GM23338 (cell line): ENCODE data around the gene CBLC. TPM values are rescaled to one million over a fixed set of nuclear protein-coding genes. Genes with fewer than 3 reads are reported as not detected.

Experiments
- CREB1 ChIP-seq: fragments of 250-450 bp; sonication (Bioruptor Pico); IDR thresholded peaks from 2 replicates; pipeline ENCODE4 v1.5.0; 2020; ENCODE audit warnings: low read depth, mild to moderate bottlenecking, moderate library complexity
- EZH2 ChIP-seq: fragments of 200-600 bp; sonication (generic); IDR thresholded peaks from one replicate; pipeline ENCODE4 v1.8.0; 2017; ENCODE audit warnings: antibody characterized with exemption, mild to moderate bottlenecking, low read depth; ENCODE audit not compliant: unreplicated experiment
- EZH2phosphoT487 ChIP-seq: fragments of 200-600 bp; sonication (generic); IDR thresholded peaks from one replicate; pipeline ENCODE4 v1.8.1; 2018; ENCODE audit warnings: antibody characterized with exemption; ENCODE audit not compliant: unreplicated experiment
- POLR2AphosphoS5 ChIP-seq: IDR thresholded peaks from 2 replicates; pipeline ENCODE4 v1.6.1; 2016; ENCODE audit warnings: antibody characterized with exemption, low read depth
- STAT1 ChIP-seq: IDR thresholded peaks from one replicate; pipeline ENCODE4 v1.6.1; 2016; ENCODE audit warnings: antibody characterized with exemption; ENCODE audit not compliant: unreplicated experiment
- ZNF462 ChIP-seq: fragments of 250-450 bp; sonication (Bioruptor Pico); IDR thresholded peaks from 2 replicates; pipeline ENCODE4 v1.5.0; 2020; ENCODE audit warnings: mild to moderate bottlenecking, moderate library complexity
- polyA plus RNA-seq: library from polyadenylated mRNA; unstranded; fragments of >200 nt; fragmentation: Nextera tagmentation; extraction: Ambion mirVana; gene quantifications from 2 replicates; pipeline ENCODE4 v1.2.1, GENCODE V29; 2016
- total RNA-seq: library from RNA; depleted of rRNA; stranded (reverse); fragments of >200 nt; shearing (Covaris generic); gene quantifications from 2 replicates; pipeline ENCODE4 v1.2.3, GENCODE V29; 2014
- TF ChIP-seq, protein P1 (sequence below): IDR thresholded peaks from one replicate; pipeline ENCODE4 v1.6.1; 2018; ENCODE audit warnings: antibody characterized with exemption; ENCODE audit not compliant: unreplicated experiment

Gene CBLC
- total and polyA plus RNA-seq, 2 experiments from 2014 or later = 14.5 to 29.3 TPM

- TF ChIP-seq, protein P1, sequence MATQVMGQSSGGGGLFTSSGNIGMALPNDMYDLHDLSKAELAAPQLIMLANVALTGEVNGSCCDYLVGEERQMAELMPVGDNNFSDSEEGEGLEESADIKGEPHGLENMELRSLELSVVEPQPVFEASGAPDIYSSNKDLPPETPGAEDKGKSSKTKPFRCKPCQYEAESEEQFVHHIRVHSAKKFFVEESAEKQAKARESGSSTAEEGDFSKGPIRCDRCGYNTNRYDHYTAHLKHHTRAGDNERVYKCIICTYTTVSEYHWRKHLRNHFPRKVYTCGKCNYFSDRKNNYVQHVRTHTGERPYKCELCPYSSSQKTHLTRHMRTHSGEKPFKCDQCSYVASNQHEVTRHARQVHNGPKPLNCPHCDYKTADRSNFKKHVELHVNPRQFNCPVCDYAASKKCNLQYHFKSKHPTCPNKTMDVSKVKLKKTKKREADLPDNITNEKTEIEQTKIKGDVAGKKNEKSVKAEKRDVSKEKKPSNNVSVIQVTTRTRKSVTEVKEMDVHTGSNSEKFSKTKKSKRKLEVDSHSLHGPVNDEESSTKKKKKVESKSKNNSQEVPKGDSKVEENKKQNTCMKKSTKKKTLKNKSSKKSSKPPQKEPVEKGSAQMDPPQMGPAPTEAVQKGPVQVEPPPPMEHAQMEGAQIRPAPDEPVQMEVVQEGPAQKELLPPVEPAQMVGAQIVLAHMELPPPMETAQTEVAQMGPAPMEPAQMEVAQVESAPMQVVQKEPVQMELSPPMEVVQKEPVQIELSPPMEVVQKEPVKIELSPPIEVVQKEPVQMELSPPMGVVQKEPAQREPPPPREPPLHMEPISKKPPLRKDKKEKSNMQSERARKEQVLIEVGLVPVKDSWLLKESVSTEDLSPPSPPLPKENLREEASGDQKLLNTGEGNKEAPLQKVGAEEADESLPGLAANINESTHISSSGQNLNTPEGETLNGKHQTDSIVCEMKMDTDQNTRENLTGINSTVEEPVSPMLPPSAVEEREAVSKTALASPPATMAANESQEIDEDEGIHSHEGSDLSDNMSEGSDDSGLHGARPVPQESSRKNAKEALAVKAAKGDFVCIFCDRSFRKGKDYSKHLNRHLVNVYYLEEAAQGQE = no peak
- no peak for TF ChIP-seq EZH2phosphoT487
- TF ChIP-seq STAT1 = no peak
- no peak for TF ChIP-seq CREB1
- TF ChIP-seq EZH2 = no peak
- no peak for TF ChIP-seq ZNF462 (CRISPR knock-in tag)
- TF ChIP-seq POLR2AphosphoS5 = no peak; the same call in 1 of the 2 replicates
Observed at GRCh38 chr19:44847144-44848035, 69.7 kb downstream of the CBLC start (continued).
